GM12865 (cell line): ENCODE data around the gene ATOSA.
A peak's percentile ranks its signal among the peaks of the same experiment; 100 is the strongest.

Experiments
- DNase-seq: peaks from one replicate; pipeline ENCODE4 v3.0.0; 2010; ENCODE audit warnings: low read depth
- H3K4me3 ChIP-seq: 2 replicates; pipeline ENCODE4 v1.5.1; 2011; ENCODE audit warnings: mild to moderate bottlenecking, low read depth, low read length, control low read depth
- TF ChIP-seq, protein P1 (sequence below): IDR thresholded peaks from 2 replicates; pipeline ENCODE4 v1.5.1; 2011; ENCODE audit warnings: low read length, control low read depth, low read depth, inconsistent platforms; ENCODE audit not compliant: insufficient read depth; ENCODE audit errors: missing control alignments

The ATOSA gene, protein sequence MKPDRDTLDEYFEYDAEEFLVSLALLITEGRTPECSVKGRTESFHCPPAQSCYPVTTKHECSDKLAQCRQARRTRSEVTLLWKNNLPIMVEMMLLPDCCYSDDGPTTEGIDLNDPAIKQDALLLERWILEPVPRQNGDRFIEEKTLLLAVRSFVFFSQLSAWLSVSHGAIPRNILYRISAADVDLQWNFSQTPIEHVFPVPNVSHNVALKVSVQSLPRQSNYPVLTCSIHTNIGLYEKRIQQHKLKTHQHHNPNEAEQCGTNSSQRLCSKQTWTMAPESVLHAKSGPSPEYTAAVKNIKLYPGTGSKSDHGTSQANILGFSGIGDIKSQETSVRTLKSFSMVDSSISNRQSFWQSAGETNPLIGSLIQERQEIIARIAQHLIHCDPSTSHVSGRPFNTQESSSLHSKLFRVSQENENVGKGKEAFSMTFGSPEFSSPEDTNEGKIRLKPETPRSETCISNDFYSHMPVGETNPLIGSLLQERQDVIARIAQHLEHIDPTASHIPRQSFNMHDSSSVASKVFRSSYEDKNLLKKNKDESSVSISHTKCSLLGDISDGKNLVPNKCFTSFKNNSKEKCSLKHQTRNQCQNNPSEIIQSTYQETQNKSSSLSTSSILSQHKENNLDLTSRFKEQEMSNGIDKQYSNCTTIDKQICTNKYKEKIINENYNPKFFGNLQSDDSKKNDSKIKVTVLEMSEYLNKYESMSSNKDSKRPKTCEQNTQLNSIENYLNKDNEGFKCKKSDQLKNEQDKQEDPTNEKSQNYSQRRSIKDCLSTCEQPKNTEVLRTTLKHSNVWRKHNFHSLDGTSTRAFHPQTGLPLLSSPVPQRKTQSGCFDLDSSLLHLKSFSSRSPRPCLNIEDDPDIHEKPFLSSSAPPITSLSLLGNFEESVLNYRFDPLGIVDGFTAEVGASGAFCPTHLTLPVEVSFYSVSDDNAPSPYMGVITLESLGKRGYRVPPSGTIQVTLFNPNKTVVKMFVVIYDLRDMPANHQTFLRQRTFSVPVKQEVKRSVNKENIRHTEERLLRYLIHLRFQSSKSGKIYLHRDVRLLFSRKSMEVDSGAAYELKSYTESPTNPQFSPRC

DNA sequence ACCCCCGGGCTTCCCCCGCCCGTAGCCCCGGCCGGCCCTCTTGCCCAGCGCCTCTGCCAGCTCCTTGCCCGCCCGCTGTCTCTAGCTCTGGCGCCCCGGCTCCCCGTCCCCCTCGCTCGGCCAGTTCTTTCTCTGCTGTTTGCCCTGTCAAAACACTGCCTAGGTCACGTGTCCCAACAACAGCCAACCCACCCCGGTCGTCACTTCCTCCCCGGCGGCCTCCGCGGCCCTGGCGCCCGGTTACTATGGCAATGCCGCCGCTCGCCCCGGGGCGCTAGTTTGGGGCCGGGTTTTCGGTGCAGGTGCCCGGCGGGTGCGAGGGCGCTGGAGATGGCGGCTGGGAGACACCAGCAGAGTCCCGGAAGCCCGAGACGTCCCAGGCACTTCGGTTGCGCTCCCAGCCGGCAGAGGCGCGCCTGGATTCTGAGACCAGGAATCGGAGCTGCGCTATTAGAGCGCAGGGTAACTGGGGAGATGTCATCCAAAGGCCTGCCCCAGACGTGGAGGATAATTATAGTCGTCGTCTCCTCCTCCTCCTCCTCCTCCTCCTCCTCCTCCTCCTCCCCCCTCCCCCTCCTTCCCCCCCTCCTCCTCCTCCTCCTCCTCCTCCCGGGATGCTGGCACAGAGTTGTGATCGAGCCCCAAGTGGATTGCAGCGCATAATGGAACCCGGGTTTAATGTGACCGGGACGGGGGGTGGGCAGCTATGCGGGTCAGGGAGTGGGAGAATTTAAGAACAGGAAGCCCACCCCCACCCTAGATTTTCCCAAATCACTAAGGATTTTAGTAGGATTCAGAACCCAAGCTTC, at the start of gene ATOSA:
TSS of gene ATOSA (minus strand) at position 157 of the 809 bp plus-strand sequence. CDS start 1,367 bp downstream, outside the sequence.
- peak; percentile 92 for DNase-seq
- H3K4me3 ChIP-seq: peak within 1 kb of the TSS; percentile 85
- TF ChIP-seq, protein P1, sequence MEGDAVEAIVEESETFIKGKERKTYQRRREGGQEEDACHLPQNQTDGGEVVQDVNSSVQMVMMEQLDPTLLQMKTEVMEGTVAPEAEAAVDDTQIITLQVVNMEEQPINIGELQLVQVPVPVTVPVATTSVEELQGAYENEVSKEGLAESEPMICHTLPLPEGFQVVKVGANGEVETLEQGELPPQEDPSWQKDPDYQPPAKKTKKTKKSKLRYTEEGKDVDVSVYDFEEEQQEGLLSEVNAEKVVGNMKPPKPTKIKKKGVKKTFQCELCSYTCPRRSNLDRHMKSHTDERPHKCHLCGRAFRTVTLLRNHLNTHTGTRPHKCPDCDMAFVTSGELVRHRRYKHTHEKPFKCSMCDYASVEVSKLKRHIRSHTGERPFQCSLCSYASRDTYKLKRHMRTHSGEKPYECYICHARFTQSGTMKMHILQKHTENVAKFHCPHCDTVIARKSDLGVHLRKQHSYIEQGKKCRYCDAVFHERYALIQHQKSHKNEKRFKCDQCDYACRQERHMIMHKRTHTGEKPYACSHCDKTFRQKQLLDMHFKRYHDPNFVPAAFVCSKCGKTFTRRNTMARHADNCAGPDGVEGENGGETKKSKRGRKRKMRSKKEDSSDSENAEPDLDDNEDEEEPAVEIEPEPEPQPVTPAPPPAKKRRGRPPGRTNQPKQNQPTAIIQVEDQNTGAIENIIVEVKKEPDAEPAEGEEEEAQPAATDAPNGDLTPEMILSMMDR: no peak

DNA sequence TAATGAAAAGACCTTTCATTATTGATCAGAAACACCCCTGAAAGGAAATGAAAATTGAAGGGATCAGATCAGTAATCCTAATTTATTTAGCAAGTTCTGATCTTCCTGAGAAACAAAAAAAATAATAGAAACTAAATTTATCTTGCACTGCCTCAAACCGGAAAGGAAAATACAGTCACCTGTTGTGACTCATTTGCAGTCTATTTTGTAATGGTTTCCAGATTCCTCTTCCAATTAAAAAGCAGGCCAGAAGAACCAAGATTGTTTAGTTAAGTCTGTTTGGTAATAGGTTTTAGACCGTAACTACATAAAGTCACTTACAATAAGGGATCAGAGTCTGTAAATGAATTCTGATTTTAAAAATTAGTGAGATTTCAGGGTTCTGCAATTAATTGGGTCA, 49.7 kb upstream of the ATOSA start:
- no peak for DNase-seq
- TF ChIP-seq, protein P1: no peak
- H3K4me3 ChIP-seq: no peak overlapping the region

DNA sequence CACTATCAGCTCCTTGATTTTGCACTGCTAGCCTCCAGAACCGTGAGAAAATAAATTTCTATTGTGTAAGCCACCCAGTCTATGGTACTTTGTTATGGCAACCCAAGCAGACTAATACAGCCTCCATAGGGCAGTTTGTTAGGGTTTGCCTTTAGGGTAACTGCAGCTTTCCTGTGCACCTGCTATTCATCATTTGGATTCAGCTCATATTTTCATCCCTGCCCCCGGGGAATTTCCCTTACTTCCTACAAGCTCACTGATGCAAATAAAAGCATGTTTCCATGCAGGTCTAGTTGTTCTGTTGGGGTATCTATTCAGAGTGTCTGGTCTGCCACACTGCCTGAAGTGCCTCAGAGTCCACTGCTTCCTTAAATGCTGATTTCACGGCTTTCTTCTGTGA, 48.6 kb upstream of the ATOSA start:
- H3K4me3 ChIP-seq: no peak overlapping the region
- TF ChIP-seq, protein P1: no peak
- no peak for DNase-seq

DNA sequence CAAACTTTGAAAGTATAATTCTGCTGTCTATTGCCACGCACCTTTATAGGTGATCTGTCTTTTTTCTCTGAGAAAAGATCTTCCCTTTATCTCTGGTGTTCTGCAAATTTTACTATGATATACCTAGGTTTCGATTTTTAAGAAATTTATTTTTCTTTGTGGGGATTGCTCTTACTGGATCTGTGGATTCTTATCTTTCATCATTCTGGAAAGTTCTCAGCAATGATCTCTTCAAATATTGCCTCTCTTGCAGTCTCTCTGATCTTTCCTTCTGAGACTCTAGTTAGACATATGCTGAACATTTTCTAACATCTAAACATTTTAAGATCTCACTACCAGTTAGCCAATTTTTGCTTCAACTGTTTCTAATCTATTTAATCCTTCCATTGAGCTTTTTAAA, 47.0 kb upstream of the ATOSA start:
- no peak for DNase-seq
- no peak overlapping the region for H3K4me3 ChIP-seq
- TF ChIP-seq, protein P1: no peak

DNA sequence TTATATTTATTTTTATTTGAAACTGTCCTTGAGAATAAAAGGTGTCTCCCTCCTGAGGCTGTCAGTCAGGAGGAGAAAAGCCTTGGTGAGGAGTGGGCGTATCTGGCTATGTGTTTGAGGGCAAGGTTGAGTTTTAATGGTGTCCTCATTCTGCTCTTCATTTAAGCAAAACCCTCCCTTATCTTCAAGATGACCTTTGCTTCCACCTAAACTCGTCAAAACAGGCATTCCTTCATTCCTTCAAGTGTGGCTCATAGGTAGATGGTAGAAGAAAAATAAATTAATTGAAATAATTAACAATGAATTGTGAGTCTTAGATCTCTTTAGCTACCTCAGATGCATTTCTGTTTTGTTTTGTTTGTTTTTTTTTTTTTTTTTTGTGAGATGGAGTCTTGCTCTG, 39.4 kb upstream of the ATOSA start:
- DNase-seq: no peak
- no peak overlapping the region for H3K4me3 ChIP-seq
- TF ChIP-seq, protein P1: no peak

DNA sequence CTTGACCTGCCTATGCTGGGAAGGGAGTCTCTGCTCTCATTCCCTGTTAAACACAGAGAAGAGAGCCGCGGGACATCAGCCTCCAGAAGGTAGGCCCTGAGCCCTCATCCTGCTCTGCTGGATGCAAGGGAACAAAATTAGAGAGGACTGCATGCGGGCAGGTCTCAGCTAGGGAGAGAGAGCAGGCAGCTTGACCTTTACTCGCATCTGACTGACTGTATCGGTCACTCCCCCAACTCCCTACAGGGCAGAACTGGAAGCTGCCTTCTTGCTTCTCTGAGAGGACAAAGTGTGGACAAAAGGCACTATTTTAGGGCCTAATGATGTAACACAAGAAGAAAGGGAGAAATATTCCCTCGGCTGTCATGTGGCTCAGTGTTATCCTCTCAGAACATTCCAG, 38.7 kb upstream of the ATOSA start:
- DNase-seq: no peak
- TF ChIP-seq, protein P1: no peak
- H3K4me3 ChIP-seq: no peak overlapping the region
